Measurements from ENCODE around the gene CLASP1. TPM values are rescaled to one million over a fixed set of nuclear protein-coding genes. Genes with fewer than 3 reads are reported as not detected.

Gene CLASP1
- total RNA-seq, 4 donors from 2014 or later, result 14.1 to 110 (median 55.9) TPM

GRCh38 chr2:121330921-121331320, 318.3 kb downstream of the CLASP1 start:
- DNase-seq, result no peak
- H3K9me3 ChIP-seq, result no peaks in the 10 kb centered on the region
- TF ChIP-seq POLR2A (IDR thresholded peaks at IDR 0.05), result no peak
- TF ChIP-seq, protein P1, sequence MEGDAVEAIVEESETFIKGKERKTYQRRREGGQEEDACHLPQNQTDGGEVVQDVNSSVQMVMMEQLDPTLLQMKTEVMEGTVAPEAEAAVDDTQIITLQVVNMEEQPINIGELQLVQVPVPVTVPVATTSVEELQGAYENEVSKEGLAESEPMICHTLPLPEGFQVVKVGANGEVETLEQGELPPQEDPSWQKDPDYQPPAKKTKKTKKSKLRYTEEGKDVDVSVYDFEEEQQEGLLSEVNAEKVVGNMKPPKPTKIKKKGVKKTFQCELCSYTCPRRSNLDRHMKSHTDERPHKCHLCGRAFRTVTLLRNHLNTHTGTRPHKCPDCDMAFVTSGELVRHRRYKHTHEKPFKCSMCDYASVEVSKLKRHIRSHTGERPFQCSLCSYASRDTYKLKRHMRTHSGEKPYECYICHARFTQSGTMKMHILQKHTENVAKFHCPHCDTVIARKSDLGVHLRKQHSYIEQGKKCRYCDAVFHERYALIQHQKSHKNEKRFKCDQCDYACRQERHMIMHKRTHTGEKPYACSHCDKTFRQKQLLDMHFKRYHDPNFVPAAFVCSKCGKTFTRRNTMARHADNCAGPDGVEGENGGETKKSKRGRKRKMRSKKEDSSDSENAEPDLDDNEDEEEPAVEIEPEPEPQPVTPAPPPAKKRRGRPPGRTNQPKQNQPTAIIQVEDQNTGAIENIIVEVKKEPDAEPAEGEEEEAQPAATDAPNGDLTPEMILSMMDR (IDR thresholded peaks at IDR 0.05), result no peak
- intact Hi-C loops (cut with DNase I; ENCODE audit: low total_unique reads), result no loop called here
- no peaks in the 10 kb centered on the region for H3K36me3 ChIP-seq
- no peak overlapping the region for H3K4me3 ChIP-seq
- no peaks in the 10 kb centered on the region for H3K4me1 ChIP-seq
- no peak overlapping the region for H3K27ac ChIP-seq
- no peaks in the 10 kb centered on the region for H3K27me3 ChIP-seq

DNA sequence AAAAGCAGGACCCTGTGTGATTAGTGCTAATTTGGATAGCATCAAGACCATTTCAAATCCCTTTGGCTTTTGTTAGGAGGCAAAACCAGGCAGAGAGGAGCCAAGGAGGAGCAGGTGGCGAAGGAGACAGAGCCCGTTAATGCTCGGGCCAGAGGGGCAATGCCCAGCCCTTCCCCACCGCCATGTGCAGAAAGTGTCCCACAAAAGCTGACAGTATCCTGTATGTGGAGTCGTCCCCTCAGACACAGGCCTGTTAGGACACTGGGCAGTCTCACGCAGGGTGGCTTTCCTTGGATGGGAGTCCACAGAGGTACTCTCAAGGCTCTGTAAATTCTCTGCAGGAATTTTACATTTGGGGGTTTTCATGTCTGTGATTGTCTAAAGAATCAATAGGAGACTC, 319.5 kb downstream of the CLASP1 start:
- H3K36me3 ChIP-seq, result no peaks in the 10 kb centered on the region
- intact Hi-C loops (cut with DNase I; ENCODE audit: low total_unique reads), result no loop called here
- no peaks in the 10 kb centered on the region for H3K4me1 ChIP-seq
- no peaks in the 10 kb centered on the region for H3K27me3 ChIP-seq
- no peaks in the 10 kb centered on the region for H3K9me3 ChIP-seq
- no peak for DNase-seq
- H3K4me3 ChIP-seq, result no peak overlapping the region
- TF ChIP-seq, protein P1 (IDR thresholded peaks at IDR 0.05), result no peak
- no peak for TF ChIP-seq POLR2A (IDR thresholded peaks at IDR 0.05)
- no peak overlapping the region for H3K27ac ChIP-seq

- Histone ChIP-seq H3K36me3 (no peaks in the 10 kb centered on the region), H3K27ac (no peak overlapping the region), H3K4me3 (no peak overlapping the region), H3K27me3 (no peaks in the 10 kb centered on the region), H3K9me3 (no peaks in the 10 kb centered on the region), H3K4me1 (no peaks in the 10 kb centered on the region)
- no peak for DNase-seq
- TF ChIP-seq, protein P1 (IDR thresholded peaks at IDR 0.05), result no peak
- TF ChIP-seq POLR2A (IDR thresholded peaks at IDR 0.05), result no peak
- intact Hi-C loops (cut with DNase I; ENCODE audit: low total_unique reads), result no loop called here
Observed at GRCh38 chr2:121326628-121327027, 322.6 kb downstream of the CLASP1 start.

GRCh38 chr2:121324601-121325000, 324.7 kb downstream of the CLASP1 start:
- no peak for DNase-seq
- no peaks in the 10 kb centered on the region for H3K36me3 ChIP-seq
- H3K27ac ChIP-seq, result no peak overlapping the region
- no peaks in the 10 kb centered on the region for H3K27me3 ChIP-seq
- TF ChIP-seq POLR2A (IDR thresholded peaks at IDR 0.05), result no peak
- TF ChIP-seq, protein P1 (IDR thresholded peaks at IDR 0.05), result no peak
- H3K9me3 ChIP-seq, result no peaks in the 10 kb centered on the region
- H3K4me3 ChIP-seq, result no peak overlapping the region
- intact Hi-C loops (cut with DNase I; ENCODE audit: low total_unique reads), result no loop called here
- no peaks in the 10 kb centered on the region for H3K4me1 ChIP-seq

DNA sequence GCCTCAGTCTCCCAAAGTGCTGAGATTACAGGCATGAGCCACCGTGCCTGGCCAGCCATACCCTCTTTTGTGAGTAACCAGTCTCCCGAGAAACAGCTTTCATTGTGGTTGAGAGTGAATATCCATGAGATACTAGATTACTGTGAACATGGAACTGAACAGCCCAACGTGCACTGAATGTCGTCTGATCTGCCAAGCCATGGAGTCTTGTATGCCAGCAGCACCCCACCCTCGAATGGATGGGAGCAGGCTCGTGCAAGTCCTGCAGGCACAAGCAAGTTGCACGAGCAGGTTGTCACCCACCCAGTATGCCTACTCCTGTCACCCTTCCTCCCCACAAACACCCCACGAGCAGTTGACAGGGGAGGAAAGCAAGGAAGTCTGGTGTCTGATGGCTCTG, 327.8 kb downstream of the CLASP1 start:
- H3K27me3 ChIP-seq, result no peaks in the 10 kb centered on the region
- H3K27ac ChIP-seq, result no peak overlapping the region
- H3K4me1 ChIP-seq, result no peaks in the 10 kb centered on the region
- no peak overlapping the region for H3K4me3 ChIP-seq
- no peaks in the 10 kb centered on the region for H3K36me3 ChIP-seq
- no peaks in the 10 kb centered on the region for H3K9me3 ChIP-seq
- DNase-seq, result no peak
- TF ChIP-seq, protein P1 (IDR thresholded peaks at IDR 0.05), result no peak
- no peak for TF ChIP-seq POLR2A (IDR thresholded peaks at IDR 0.05)
- intact Hi-C loops (cut with DNase I; ENCODE audit: low total_unique reads), result no loop called here
